ENCODE measurements around the gene LAMC2. TPM values are rescaled to one million over a fixed set of nuclear protein-coding genes. Genes with fewer than 3 reads are reported as not detected.

LAMC2 gene
- polyA plus RNA-seq, 1 donor: 2.6 TPM

GRCh38 chr1:183173828-183174227 is 12.2 kb upstream of the LAMC2 start:
- no peak for DNase-seq

GRCh38 chr1:183175631-183176030 is 10.4 kb upstream of the LAMC2 start:
- DNase-seq: no peak

GRCh38 chr1:183178545-183178944 is 7.5 kb upstream of the LAMC2 start:
- DNase-seq: no peak

GRCh38 chr1:183179033-183179432 is 7.0 kb upstream of the LAMC2 start:
- no peak for DNase-seq

DNA sequence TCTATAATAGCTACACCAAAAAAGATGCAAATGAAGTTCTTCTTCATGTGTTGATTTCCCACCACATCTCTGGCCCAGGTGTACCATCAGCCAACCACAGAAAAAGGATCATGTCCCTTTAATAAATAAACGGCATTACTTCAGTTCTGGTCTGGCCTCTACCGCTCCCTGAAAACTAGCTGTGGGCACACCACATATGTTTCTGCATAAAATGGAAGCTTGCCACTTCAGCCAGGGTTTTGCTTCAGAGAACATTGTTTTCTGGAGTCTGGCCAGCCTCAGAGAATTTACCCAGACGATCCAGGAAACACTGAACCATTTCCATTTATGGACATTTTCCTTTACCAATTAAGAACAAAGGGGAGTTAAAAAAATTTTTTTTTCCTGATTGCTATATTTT is 5.8 kb upstream of the LAMC2 start:
- peak; percentile 78 for DNase-seq

DNA sequence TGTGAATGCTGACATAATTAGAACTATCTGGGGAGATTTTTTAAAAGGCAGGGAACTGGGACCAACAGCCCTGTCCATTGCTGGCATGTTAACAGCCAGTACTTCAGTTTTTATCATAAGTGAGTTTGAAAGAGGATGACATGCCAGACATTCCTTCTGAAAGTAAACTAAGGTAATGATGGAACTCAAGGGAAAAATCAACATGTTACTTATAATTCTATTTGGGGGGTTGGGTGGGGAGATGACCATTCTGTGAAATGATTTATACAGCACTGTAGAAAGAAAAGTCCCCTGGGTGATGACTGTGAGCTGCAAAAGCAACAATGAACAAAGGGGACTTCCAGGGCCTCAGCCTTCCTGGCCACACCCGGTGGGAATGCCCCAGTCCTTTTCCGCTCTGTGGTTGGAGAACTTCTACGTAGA is 5.4 kb upstream of the LAMC2 start:
- peak; percentile 62 for DNase-seq

- DNase-seq: no peak
Measured at GRCh38 chr1:183186841-183187240, 777 bp downstream of the LAMC2 start.

DNA sequence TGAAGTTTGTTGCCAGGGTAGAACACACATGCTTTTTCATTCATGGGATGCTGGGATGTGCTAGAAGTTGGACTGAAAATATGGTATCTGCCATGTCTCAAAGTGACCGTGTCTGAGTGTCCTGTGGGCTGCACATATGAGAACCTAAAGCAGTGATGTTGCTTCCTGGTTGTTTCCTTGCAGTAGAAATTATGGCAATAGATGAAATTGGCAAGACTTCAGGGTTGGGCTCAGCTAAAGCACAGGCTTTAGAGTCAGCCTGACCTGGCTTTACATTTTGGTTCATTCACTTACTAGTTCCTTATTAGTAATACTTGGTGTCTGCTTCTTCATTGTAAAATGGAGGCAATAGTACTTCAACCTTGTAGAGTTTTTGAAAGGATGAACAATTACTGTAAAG is 2.2 kb downstream of the LAMC2 start:
- no peak for DNase-seq

DNA sequence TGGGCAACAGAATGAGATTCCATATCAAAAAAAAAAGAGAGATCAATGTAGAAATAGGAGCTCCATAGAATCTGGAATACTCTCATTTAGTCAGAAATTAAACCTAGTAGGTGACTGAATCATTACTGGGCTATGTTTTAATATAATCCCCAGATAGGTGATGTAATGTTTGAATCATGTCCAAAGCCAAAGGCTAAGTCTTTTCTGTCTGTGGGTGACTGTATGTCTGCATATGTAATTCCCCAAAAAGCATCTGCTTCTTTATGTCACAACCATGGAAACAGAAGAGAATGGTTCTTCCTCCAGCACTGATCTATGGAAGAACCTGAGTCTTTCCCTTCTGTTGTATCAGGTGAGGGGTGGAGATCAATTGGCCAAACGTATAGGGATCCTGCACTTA is 5.8 kb downstream of the LAMC2 start:
- DNase-seq: peak; percentile 67

- DNase-seq: no peak
Measured at GRCh38 chr1:183193963-183194525, 8.0 kb downstream of the LAMC2 start.

DNA sequence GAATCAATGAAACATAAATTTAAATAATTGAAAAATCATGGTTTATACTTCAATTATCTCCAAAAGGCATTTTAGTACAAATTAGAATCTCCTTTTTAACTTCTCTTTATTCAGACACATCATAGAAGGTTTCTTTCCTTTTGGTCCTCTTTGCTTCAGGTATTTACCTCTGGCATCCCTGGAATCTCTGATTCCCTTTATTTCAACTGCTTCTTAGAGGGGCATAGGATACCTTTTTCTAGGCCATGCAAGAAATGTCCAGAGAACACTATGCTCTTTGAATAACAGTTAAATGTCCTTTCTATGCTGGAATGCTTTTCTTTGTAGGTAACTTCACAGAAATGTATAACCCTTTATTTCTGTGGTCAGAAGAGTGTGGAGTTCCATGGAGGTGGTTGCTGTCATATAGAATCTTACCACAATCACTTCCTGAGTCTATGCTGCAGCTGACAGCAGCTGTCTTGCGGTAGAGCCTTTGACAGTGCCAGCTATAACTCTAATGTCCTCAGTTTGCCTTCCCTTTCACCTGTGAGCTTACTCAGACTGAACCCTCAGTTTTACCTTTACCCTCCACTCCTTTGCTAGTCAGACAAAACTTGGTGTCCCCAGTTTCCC is 8.6 kb downstream of the LAMC2 start:
- DNase-seq: no peak

DNA sequence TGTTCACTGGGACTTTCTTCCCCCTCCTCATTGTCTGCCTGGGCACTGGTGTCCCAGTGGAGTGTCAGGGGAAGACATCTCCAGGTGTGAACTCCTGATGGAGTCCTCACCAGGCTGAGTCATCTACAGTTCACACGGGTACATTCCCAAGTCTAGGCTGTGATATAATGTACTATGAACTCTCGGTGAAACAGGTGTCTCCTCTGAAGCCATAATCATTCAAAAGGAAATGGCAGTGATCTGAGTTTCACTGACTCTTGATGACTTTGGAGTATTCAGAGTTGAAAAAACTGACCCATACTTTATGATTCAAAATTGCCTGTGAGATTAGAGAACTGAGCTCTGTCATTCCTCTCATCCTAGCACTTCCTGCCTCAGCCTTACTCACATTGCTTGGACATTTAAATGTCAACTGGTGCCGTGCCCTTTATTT is 9.1 kb downstream of the LAMC2 start:
- no peak for DNase-seq

GRCh38 chr1:183197762-183198161 is 11.7 kb downstream of the LAMC2 start:
- no peak for DNase-seq

- no peak for DNase-seq
Measured at GRCh38 chr1:183198463-183198862, 12.4 kb downstream of the LAMC2 start.

- DNase-seq: no peak
Measured at GRCh38 chr1:183199304-183199703, 13.2 kb downstream of the LAMC2 start.

DNA sequence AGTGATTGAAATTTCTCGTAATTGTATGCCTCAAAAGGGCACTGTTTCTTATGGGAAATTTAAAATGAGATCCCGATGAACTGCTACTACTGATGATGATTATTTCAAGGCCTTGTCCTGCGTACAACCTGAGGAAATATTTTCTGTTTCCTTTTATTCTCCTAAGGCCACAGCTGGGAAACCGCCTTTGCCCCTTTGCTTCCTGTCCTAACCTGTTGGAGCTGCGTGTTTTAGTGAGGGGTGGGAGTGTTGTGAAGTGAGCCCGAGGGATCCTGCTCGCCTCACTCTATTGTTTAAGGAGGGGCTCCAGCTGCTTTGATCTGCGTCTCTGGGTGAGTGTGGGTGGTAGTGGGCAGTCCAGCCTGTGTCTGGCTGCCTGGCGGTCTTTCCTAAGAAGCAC is 14.4 kb downstream of the LAMC2 start:
- no peak for DNase-seq

GRCh38 chr1:183203094-183203493 is 17.0 kb downstream of the LAMC2 start:
- DNase-seq: no peak

- peak; percentile 56 for DNase-seq
Measured at GRCh38 chr1:183205196-183205781, 19.2 kb downstream of the LAMC2 start.

GRCh38 chr1:183206538-183207122 is 20.6 kb downstream of the LAMC2 start:
- no peak for DNase-seq

DNA sequence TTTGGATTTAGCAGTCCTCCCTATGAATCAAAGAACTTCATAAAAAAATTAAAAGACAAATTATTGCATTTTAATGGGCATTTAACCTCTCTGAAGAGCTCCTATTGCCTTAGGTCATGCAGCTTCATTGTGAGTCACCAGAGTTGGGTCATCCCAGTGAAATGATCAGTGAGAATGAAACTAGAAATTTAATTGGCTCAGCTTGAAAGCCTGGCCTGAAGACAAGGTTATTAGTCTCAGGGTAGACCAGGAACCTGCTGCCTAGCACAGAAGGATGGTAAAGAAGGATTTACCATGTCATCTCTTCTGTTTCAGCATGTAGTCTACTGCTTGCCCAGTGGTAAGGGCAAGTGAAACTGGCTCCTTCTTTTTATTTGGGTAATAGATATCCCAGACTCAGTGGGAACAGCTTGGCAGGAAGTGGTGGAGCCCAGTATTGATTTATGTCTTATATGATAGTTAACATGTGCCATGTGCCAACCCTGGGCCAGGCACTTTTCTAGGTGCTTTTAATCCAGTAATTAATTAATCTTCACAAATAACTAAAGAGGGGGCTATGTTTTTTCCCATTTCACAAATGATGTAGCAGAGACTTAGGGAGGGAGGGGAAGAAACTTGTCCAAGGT is 23.6 kb downstream of the LAMC2 start:
- no peak for DNase-seq

DNA sequence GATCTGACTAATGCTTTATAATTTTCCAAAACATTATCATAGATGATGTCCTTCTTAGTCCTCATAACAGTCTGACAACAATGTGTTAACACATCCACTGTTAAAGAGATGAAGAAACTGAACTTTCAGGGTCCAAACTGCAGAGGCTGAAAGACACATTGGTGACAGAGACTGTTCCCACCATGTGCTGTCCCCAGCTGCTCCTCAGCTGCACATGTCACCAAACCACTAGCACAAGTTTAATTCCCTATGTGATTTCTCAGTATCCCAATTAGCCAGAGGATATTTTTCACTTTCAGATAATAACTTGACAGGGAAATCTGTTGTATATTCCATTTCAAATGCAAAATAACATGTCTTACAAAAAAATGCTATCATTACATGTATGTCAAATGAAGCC is 24.6 kb downstream of the LAMC2 start:
- DNase-seq: no peak

DNA sequence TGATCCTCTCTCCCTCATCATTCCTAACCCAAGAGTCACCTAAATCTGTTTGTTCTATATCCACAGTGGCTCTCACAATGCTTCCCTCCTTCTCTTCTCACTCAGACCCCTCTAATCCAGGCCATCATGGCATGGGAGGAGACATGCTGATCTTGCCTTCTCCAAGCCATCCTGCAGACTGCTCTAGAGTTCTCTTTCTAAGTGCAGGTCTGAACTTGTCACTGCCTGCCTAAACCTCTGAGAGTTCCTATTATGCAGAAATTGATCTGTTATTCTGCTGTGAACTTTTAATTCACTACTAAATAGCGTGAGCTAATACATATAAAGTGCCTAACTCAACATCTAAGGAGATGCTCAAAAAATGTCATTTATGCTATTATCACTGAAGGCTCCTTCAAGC is 26.8 kb downstream of the LAMC2 start:
- DNase-seq: no peak

All from hindlimb muscle (tissue), 1 donor.